LNCAP (cell line): ENCODE results near the gene CACNG5.

Experiments
- CTCF ChIP-seq: fragments of 450-650 bp; IDR thresholded peaks from 2 replicates; pipeline ENCODE4 v1.5.1; 2017; ENCODE audit warnings: mild to moderate bottlenecking

The CACNG5 gene

GRCh38 chr17:66923886-66924285, 89.0 kb downstream of the CACNG5 start:
- no peak for TF ChIP-seq CTCF

- TF ChIP-seq CTCF = no peak
Measured at GRCh38 chr17:66925811-66926500, 91.0 kb downstream of the CACNG5 start.

DNA sequence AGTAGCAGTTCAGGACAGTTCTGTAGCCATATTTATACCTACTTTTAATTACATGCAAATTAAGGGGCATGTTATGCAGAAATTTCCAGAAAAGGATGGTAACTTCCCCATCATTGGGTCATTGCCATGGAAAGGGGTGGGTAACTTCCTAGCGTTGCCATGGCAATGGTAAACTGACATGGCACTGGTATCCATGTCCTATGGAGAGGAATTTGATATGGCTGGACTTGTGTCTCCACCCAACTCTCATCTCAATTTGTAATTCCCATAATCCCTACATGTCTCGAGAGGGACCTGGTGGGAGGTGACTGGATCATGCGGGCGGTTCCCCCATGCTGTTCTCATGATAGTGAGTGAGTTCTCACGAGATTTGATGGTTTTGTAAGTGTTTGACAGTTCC, 94.0 kb downstream of the CACNG5 start:
- TF ChIP-seq CTCF = no peak

DNA sequence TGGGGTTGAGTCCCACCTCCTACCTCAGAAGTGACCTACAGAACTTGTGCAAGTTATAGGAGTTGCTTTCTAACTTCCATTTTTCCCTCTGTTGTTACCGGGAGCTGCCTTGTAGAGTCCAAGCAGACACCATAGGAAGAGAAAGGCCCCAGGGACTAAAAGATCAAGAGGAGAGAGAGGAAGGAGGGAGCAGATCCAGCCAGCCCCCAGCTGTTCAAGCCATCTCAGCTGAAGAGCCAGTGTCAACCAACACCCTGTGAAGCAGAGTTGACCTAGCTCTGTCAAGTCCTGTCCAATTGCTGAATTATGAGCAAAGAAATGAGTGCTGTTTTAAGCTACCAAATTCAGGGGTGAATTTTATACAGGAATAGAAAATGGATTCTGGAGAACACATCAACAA, 94.7 kb downstream of the CACNG5 start:
- TF ChIP-seq CTCF = no peak

GRCh38 chr17:66930933-66931332, 96.0 kb downstream of the CACNG5 start:
- no peak for TF ChIP-seq CTCF

DNA sequence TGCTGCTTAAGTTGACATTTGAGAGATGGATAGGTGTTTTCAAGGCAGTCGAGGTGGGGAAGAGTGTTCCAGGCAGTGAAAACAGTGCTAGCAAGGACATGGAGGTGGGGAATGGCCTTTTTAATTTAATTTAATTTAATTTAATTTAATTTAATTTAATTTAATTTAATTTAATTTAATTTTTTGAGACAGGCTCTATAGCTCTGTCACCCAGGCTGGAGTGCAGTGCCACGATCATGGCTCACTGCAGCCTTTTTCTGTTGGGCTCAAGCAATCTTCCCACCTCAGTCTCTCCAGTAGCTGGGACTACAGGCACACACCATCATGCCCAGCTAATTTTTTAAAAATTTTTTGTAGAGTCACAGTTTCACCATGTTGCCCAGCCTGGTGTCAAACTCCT, 97.4 kb downstream of the CACNG5 start:
- no peak for TF ChIP-seq CTCF

DNA sequence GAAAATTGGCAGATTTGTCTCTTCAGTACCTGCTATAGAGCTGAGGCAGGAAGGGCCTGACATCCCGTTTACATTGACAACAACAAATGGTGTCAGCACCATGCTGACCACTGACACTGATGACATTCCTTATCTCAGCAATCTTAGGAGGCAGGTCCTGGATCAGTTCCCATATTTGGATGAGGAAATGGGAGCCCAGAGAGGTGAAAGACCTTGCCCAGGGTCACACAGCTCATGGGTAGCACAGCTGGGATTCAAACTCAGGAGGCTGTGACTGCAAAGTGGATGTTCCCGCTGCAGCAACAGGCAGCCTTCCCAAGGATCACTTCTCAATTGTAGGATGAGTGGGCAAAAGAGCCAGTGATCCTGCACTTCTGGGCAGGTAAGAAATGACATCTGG, 99.1 kb downstream of the CACNG5 start:
- TF ChIP-seq CTCF = no peak
